IPS DF 19.7 (cell line): ENCODE measurements around the gene GDI1.

Experiments used
- DNase-seq: peaks from one replicate; pipeline ENCODE4 v3.0.0-alpha.2; 2013; ENCODE audit warnings: low read depth, low spot score

GDI1 gene

GRCh38 chrX:154481195-154481594 lies 44.2 kb downstream of the GDI1 start:
- DNase-seq, result no peak

DNA sequence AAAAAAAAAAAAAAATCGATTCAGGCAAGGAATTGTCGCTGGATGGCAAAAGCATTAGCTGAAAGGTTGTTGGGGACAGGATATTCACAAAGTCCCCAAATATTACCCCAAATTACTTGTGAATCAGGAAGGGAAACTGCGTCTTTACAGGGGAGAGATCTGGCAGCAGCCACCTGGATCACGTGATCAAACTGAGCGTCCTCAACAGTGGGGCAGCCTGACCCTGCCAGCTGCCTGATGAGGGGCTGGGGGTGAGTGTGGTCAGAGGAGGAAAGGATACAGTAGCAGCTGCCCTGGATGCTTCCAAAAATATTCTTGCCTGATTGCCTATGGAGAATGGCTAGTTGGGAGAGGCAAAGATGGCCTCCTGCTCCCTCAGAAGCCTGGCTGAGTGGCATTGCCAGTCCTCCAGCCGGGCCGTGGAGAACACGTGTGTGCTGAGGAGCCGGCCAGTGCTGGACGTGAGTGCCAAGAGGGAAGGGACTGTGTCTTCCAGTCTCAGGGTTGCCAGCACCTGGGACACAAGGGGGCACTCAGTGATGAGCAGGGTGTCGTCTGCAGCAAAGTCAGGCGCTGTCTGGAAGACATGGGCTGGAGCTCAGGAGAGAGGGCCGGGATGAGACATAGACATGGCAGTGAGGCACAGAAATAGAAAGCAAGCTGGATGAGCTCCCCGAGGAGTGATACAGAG lies 45.1 kb downstream of the GDI1 start:
- no peak for DNase-seq

DNA sequence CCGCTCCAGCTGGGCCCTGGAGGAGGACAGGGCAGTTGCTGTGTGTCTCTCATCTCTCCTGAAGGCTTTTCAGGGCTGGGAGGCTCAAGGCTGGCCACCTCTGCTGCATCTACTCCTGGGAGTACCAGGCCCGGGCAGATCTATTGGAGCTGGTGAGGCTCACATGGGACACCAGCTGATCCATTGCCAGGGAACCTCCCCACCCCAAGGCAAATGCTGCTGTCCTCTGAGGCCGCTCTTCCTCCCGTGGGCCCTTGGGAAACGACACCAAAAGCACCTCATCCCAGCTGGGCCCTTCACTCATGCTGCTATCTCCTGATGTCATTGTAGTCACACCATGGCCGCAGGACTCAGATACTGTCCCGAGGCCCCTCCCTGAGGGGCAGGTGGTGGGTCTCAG lies 45.8 kb downstream of the GDI1 start:
- DNase-seq, result no peak

DNA sequence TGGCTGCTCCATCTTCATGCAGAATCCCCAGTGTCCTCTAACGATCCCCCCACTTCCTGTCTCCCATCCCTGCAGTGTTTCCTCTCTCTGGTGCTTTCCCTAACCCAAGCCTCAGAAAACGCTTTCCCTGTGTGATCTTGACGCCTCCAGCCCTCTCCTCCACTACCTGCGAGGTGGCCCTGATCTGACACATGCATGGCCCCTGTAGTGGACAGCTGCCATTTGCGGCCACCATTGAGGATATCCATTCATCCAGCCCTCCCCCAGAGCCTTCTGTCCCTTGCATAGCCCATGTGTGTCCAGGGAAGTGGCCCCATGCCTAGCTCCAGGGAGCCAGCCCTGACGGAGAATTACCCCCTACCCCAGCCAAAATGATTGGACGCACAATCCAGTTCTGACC lies 46.4 kb downstream of the GDI1 start:
- no peak for DNase-seq

DNA sequence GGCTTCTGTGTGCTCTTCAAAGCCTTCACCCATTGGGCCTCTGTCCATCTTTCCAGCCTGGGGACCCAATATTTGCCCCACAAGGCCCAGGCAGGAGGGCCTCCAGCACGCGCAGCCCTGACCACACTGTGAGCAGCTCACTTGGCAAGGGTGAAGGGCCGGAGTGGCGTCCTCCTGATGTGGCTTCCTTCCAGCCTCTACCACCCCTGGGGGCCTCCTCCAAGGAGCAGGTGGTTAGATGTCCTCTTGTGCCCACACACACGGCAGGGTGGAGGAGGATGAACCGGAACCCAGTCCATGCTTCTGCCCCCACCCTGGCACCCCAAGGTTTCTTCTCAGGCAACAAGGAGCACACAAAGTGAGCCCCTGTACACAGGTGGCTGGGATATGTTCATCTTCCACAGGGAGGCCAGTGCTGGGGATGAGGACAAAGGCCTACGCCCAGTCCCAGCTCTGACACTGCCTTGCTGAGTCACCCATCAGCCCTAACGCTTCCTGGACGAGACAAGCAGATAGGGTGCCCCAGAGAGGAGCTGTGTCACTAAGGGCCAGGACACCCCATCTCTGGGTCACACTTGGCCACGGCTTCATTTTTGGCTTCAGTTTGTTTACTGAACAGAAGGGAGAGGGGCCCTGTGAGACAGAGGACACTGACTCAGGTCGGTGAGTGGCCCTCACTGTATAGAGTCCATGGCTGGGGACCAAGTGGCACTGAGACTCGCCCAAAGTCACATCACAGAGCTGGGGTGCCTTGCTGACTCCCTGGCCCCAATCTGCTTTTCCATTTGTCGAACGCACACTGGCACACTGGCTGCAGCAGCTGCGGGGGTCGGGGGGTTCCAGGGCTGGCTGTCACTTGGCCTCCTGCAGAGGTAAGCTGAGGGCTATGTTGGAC lies 47.5 kb downstream of the GDI1 start:
- DNase-seq, result no peak

GRCh38 chrX:154485150-154486051 lies 48.4 kb downstream of the GDI1 start:
- DNase-seq, result no peak

DNA sequence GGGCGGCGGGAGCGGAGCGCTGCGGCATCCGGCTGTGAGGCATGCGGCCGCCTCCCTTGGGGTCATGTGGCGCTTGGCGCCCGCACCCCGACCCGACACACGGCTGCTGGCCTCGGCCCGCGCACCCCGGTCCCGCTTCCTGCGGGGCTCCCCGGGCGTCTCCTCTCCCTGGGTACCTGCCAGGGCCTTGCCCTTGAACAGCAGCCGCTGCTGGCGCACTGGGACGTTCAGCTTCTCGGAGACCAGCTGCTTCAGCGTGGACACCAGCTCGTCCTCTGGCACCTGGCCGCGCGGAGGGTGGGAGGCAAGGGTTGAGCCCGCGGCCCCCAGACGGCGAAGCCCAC lies 49.1 kb downstream of the GDI1 start:
- DNase-seq, result no peak

DNA sequence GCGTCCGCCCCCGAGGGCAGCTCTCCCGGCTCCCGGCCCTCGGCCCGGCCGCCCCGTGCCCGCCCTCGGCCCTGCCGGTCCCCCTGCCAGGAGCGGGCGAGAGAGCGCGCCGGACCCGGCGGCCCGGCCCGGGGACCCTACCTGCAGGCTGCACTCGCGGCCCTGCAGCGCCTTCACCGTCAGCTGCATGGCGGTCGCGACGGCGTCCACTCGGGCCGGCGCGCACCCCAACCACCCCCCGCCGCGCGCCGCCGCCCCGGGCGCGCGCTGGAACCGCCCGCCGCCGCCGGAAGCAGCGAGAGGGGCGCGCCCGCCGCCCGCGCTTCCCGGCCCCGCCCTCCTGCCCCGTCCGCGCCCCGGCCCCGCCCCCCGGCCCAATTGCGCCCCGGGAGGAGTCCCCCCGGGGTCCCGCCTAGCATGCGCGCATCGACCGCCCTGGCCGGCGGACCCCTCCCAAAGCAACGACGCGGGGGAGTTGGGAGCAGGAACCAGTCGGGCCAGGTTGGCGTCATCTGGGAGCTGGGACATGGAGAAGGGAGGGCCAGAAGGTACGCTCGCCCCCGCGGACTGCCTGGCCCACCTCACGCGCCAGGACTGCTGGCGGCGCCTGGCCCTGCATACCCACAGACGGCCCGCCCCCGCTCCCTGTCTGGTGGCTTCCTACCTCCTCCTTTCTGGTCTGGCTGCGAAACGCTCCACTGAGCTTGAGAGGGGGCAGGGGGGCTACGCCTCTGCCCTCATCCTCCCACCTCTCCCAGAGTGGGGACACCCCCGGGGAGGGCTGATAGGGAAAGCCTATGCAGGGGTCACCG lies 49.6 kb downstream of the GDI1 start, which contains the start of gene UBL4A:
Gene UBL4A (minus strand): TSS at position 220 of the 812 bp plus-strand sequence. CDS start 31 bp downstream, at position 189.
- DNase-seq, result no peak

GRCh38 chrX:154487518-154488290 lies 50.8 kb downstream of the GDI1 start:
- DNase-seq, result no peak

GRCh38 chrX:154488336-154489075 lies 51.6 kb downstream of the GDI1 start:
- no peak for DNase-seq

DNA sequence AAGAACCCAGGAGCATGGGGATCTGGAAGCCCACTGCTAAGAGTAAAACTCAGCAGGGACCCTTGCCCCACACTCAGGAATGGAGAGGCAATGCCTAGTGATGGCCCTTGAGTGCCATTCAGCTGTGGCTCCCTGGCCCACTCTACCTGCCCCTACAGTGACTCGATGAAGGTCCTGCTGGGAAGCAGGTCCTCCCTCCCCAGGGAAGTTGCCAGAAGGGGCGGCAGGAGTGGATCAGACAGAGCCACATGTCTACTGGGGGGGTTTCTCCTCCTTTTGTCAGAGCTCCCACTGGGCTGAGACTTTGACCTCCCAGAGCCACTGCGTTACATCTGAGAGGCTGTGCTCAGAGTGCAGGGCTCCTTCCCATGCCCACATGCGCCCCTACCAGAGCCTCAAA lies 52.2 kb downstream of the GDI1 start:
- DNase-seq, result no peak

GRCh38 chrX:154490021-154490413 lies 53.1 kb downstream of the GDI1 start:
- no peak for DNase-seq

- peak; percentile 69 for DNase-seq
These were observed 53.6 kb downstream of the GDI1 start, which contains the start of gene SLC10A3 for GRCh38 chrX:154490414-154491083. Gene SLC10A3, minus strand, starts transcription at chrX:154490629. Its CDS starts 1,689 bp downstream, at chrX:154488940.
